GM10847 (cell line): ENCODE data around the gene ADNP2.

Experiments
- POLR2A ChIP-seq: IDR thresholded peaks from 2 replicates; pipeline ENCODE4 v1.6.1; 2011; ENCODE audit not compliant: insufficient read length; ENCODE audit errors: extremely low read depth

The ADNP2 gene

GRCh38 chr18:80188643-80189530 lies 79.8 kb downstream of the ADNP2 start:
- no peak for TF ChIP-seq POLR2A

GRCh38 chr18:80189531-80189865 lies 80.4 kb downstream of the ADNP2 start:
- TF ChIP-seq POLR2A, result no peak
